Ascending aorta (tissue), 2 donors: Measurements from ENCODE around the gene VDAC1. TPM values are rescaled to one million over a fixed set of nuclear protein-coding genes. Genes with fewer than 3 reads are reported as not detected.
A peak's percentile ranks its signal among the peaks of the same experiment; 100 is the strongest.

Experiments used
- DNase-seq, 2 donors: peaks; one replicate each; pipeline ENCODE4 v3.0.0-alpha.2; 2019; ENCODE audit warnings: low spot score in 2 of 2
- H3K27ac ChIP-seq, 2 donors: fragments of 200-600 bp; sonication (generic); one replicate each; pipeline ENCODE4 v1.5.1; 2016 to 2017; ENCODE audit warnings: mild to moderate bottlenecking in 1 of 2
- H3K27me3 ChIP-seq: fragments of 200-600 bp; sonication (generic); one replicate; pipeline ENCODE4 v1.5.1; 2017
- H3K36me3 ChIP-seq, 2 donors: fragments of 200-600 bp; sonication (generic); one replicate each; pipeline ENCODE4 v1.5.1; 2016
- H3K4me1 ChIP-seq, 2 donors: fragments of 200-600 bp; sonication (generic); one replicate each; pipeline ENCODE4 v1.5.1; 2016 to 2017; ENCODE audit warnings: mild to moderate bottlenecking in 1 of 2
- H3K4me3 ChIP-seq, 2 donors: fragments of 200-600 bp; sonication (generic); one replicate each; pipeline ENCODE4 v1.5.1; 2016 to 2017; ENCODE audit warnings: mild to moderate bottlenecking in 1 of 2
- H3K9me3 ChIP-seq, 2 donors: fragments of 200-600 bp; sonication (generic); one replicate each; pipeline ENCODE4 v1.5.1; 2016
- intact Hi-C: fragments of 100-400 bp; cut with DNase I; formaldehyde crosslinking; loops from one replicate; pipeline ENCODE4 v1.15.1; 2023
- total RNA-seq: library from RNA; depleted of rRNA; stranded (reverse); fragments of >200 nt; gene quantifications from one replicate; pipeline ENCODE4 v1.1.0, GENCODE V29; 2016
- TF ChIP-seq, protein P1 (sequence below), 3 experiments: fragments of 200-600 bp in 2 of 3; fragments of 450-650 bp in 1 of 3; sonication (generic) in 2 of 3; IDR thresholded peaks; one replicate each; pipeline ENCODE4 v1.5.1; 2016 to 2019; ENCODE audit warnings: antibody characterized with exemption in 3 of 3, mild to moderate bottlenecking in 1 of 3, moderate library complexity in 1 of 3

The VDAC1 gene
- total RNA-seq, 1 donor from 2014 or later = 50.2 TPM

GRCh38 chr5:133934311-133934710, 70.5 kb downstream of the VDAC1 start:
- H3K4me1 ChIP-seq = peaks cover 4 to 23% of the 10 kb centered on the region in 2 donors
- intact Hi-C loops = no loop called here
- no peaks in the 10 kb centered on the region for H3K36me3 ChIP-seq
- no peak overlapping the region for H3K27ac ChIP-seq
- no peaks in the 10 kb centered on the region for H3K9me3 ChIP-seq
- TF ChIP-seq, protein P1, sequence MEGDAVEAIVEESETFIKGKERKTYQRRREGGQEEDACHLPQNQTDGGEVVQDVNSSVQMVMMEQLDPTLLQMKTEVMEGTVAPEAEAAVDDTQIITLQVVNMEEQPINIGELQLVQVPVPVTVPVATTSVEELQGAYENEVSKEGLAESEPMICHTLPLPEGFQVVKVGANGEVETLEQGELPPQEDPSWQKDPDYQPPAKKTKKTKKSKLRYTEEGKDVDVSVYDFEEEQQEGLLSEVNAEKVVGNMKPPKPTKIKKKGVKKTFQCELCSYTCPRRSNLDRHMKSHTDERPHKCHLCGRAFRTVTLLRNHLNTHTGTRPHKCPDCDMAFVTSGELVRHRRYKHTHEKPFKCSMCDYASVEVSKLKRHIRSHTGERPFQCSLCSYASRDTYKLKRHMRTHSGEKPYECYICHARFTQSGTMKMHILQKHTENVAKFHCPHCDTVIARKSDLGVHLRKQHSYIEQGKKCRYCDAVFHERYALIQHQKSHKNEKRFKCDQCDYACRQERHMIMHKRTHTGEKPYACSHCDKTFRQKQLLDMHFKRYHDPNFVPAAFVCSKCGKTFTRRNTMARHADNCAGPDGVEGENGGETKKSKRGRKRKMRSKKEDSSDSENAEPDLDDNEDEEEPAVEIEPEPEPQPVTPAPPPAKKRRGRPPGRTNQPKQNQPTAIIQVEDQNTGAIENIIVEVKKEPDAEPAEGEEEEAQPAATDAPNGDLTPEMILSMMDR (IDR thresholded peaks at IDR 0.05) = no peak
- no peaks in the 10 kb centered on the region for H3K27me3 ChIP-seq
- no peak overlapping the region for H3K4me3 ChIP-seq
- no peak for DNase-seq

DNA sequence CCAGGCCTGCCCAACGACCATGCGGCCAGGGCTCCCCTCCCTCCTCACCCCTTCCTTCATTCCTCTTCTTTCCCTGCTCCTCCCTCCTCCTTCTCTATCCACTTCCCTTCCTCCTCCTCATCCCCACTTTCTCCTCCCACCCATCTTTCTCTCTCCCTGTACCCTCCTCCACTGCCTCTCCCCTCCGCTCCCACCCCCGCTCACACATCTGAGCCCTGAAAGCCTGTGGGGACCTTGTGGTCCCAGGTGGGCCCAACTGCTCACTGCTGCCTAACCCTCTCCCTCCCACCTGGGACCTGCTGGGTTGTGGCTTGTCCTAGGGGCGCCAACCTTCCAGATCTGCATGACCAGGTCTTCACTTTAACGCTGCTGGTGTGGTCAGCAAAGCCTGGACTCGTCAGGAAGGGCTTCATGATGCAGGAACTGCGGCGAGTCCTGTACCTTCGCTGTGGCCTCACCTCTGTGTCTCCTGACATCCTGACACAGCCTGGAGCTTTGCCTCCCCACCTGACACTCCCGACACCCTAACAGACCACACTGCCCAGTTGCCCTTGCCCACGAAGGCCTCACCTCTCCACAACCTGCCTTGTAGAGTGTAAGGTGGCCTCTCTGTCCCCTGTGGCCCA, 71.0 kb downstream of the VDAC1 start:
- DNase-seq = no peak
- H3K27ac ChIP-seq = peak overlapping the region; percentile 62 to 71
- TF ChIP-seq, protein P1 (IDR thresholded peaks at IDR 0.05) = no peak
- H3K27me3 ChIP-seq = no peaks in the 10 kb centered on the region
- intact Hi-C loops = no loop called here
- no peaks in the 10 kb centered on the region for H3K9me3 ChIP-seq
- H3K4me3 ChIP-seq = no peak overlapping the region
- no peaks in the 10 kb centered on the region for H3K36me3 ChIP-seq
- peaks cover 4 to 25% of the 10 kb centered on the region in 2 donors for H3K4me1 ChIP-seq

DNA sequence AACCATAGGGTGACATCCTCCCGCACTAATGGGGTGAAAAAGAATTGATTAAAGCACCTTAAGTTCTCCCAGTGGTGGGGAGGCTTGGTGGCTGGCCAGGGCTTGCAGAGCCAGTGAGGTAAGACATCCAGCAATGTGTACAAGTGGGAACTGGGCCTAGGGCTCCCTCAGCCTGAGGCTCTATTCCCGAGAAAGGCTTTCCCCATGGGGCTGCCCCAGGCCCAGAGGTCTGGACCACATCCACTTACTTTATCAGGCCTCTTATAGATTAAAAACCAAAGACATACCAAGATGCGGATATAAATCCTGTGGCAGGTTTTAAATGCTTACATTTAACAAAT, 71.6 kb downstream of the VDAC1 start:
- no peak overlapping the region for H3K4me3 ChIP-seq
- H3K9me3 ChIP-seq = no peaks in the 10 kb centered on the region
- peaks cover 4 to 25% of the 10 kb centered on the region in 2 donors for H3K4me1 ChIP-seq
- DNase-seq = no peak
- peak overlapping the region; percentile 62 to 71 for H3K27ac ChIP-seq
- H3K36me3 ChIP-seq = no peaks in the 10 kb centered on the region
- no peaks in the 10 kb centered on the region for H3K27me3 ChIP-seq
- intact Hi-C loops = no loop called here
- TF ChIP-seq, protein P1 (IDR thresholded peaks at IDR 0.05) = no peak

- peaks cover 4 to 25% of the 10 kb centered on the region in 2 donors for H3K4me1 ChIP-seq
- no peak for DNase-seq
- no peak overlapping the region for H3K4me3 ChIP-seq
- no peaks in the 10 kb centered on the region for H3K27me3 ChIP-seq
- intact Hi-C loops = no loop called here
- H3K36me3 ChIP-seq = no peaks in the 10 kb centered on the region
- TF ChIP-seq, protein P1 (IDR thresholded peaks at IDR 0.05) = no peak
- H3K27ac ChIP-seq = peak overlapping the region; percentile 62 to 71
- no peaks in the 10 kb centered on the region for H3K9me3 ChIP-seq
These were observed 72.2 kb downstream of the VDAC1 start for GRCh38 chr5:133932441-133933168.

DNA sequence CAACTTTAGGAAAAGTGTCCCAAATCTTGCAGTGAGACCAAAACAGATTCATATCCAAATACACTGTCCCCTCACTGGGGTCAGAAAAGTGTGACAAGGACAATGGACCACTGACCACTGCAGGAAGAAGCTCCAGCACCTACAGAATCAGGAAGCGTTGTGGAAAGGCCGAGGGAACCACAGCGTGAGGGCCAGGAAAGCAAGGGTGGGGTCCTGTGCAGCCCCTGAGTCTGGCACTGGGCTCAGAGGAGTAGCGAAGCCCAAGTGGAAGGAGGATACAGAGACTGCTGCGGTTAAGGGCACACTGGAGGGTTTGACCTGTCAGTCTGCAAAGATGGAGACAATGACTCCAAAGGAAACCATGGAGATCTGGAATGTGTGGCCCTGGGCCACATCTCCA, 73.2 kb downstream of the VDAC1 start:
- H3K27me3 ChIP-seq = no peaks in the 10 kb centered on the region
- no peak overlapping the region for H3K27ac ChIP-seq
- H3K4me1 ChIP-seq = peaks cover 4 to 30% of the 10 kb centered on the region in 2 donors
- no peak overlapping the region for H3K4me3 ChIP-seq
- TF ChIP-seq, protein P1 (IDR thresholded peaks at IDR 0.05) = no peak
- H3K36me3 ChIP-seq = no peaks in the 10 kb centered on the region
- no peaks in the 10 kb centered on the region for H3K9me3 ChIP-seq
- intact Hi-C loops = loop anchor here (2.0 kb wide), 2 partner anchors 15 to 37 kb away; partner anchors contain the start of gene C5orf15
- no peak for DNase-seq
